GM18870 (cell line): ENCODE measurements around the gene VWA7.

Source experiments
- ATAC-seq: cut with Tn5 transposase; IDR thresholded peaks from one replicate; pipeline ENCODE4 v1.9.1; 2021; ENCODE audit warnings: moderate library complexity; ENCODE audit not compliant: unreplicated experiment

VWA7 gene

GRCh38 chr6:31779908-31780307 is 2.8 kb upstream of the VWA7 start:
- ATAC-seq = no peak

DNA sequence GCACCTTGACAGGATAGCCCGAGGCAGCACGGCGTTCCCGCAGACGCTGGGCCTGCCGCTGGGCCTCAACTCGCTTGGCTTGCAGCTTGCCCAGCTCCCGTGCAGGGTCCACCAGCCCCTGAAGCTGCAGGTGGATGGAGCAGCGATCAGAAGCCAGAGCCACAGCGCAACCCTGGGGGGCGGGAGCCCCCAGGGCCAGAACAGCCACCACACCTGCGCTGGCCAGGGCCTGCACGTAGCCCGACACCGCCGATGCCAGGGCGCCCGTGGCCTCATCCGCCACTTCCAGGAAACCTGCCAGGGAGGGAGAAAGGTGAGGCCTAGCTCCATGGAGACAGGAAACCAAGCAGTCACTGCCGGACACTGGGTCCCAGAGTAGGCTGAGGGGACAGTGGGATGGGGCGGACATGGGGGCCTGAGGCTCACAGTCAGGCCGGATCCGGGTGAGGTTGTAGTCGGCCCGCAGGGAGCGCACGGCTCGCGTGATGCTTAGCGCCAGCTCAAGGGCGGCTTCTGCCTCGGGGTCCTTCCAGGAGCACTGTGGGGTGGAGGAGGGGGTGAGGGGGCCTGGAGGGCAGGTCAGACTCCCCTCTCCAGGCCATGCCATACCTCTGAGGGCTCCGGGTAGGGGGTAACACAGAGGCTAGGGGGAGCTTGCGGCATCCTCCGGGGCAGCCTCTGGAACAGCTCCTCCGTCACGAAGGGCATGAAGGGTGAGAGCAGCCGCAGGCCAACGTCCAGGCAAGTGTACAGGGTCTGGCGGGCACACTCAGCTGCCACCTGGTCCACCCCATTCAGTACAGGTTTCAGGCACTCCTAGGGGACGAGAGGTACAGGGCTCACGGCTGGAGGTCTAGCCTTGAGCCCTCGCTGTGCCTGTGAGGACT is 2.1 kb upstream of the VWA7 start:
- no peak for ATAC-seq

- ATAC-seq = no peak
Measured at GRCh38 chr6:31778193-31778592, 1.1 kb upstream of the VWA7 start.

DNA sequence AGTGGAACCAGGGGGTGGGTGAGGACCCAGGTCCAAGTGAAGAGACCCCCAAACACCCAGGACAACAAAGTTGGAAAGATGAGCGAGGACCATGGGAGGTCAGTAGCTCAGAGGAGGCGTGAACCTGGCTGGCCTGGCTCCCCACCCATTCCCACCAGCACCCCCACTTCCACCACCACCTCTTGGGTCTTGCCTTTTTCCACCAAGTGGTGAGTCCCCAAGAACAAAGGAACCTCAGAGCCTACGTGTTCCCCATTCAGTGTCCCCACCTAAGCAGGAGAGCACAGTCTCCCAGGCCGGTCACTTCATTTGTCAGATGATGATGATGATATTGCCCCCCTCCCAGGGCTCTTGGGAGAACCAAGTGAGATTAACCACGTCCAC is 531 bp upstream of the VWA7 start:
- ATAC-seq = no peak

- ATAC-seq = no peak
Measured at GRCh38 chr6:31776485-31776988, 591 bp downstream of the VWA7 start.

DNA sequence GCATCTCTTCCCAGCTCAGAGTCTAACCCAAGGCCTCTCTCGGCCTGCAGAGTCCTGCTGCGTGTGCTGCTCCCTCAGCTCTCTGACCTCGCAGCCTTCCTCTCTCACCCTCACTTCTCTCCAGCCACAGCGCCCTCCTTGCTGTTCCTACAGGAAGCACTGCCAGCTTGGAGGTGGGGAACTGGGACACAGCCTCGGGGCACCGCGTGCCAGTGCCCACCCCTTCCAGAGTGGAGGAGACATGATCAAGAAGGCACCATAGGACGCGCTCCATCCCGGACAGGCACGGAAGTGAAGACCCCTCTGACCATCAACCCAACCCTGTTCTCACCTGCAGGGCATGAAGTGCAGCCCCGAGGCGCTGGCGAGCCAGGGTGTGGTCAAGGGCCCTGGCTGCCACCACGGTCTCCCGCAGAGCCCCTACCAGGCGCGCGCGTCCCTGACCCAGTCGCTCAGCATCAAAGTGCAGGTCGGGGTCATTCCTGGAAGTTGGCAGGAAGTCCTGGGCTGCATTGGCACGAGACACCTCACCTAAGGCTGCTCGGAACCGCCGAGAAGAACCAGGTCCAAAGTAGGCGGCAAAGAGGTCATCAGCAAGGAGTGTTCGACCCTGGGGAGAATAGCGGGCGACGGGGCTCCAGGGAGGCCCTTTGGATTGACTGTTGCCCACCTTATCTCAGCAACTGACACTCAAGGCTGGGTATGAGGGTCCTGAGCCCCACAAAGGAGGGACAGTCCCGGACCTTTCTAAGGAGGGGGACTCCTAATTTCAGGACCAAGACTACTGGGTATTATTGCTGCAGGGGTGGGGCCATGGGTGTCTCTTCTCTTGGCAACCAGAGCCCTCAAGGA is 1.3 kb downstream of the VWA7 start:
- ATAC-seq = no peak

GRCh38 chr6:31775184-31775583 is 1.9 kb downstream of the VWA7 start:
- ATAC-seq = no peak

GRCh38 chr6:31771992-31772358 is 5.2 kb downstream of the VWA7 start:
- ATAC-seq = no peak

GRCh38 chr6:31770860-31771259 is 6.3 kb downstream of the VWA7 start:
- no peak for ATAC-seq

DNA sequence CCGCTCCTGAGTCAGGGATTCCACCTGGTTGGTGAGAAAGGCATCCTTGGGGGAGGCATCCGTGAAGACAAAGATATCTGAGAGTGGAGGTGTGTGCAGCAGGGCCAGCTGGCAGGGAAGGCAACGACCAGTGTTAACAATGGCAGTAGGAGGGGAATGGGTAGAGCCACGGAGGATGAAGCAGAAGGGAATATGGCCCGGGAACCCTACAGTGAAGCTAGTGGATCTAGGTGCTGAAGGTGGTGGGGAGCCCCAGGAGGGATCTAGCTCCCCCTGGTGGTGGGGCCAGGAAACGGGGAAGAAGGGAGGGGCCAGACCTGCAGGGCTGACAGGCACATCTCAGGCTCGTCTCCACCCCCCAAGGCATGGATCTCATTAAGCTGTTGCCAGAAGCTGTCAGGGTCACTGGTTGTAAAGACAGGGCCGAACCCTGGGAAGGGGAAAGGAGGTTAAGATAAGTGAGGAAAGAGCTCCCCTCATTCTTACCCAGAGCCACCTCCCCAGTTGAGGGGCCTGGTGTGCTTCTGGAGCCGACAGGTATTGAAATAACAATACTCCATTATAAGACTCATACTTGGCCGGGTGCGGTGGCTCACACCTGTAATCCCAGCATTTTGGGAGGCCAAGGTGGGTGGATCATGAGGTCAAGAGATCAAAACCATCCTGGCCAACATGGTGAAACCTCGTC is 7.3 kb downstream of the VWA7 start:
- no peak for ATAC-seq

DNA sequence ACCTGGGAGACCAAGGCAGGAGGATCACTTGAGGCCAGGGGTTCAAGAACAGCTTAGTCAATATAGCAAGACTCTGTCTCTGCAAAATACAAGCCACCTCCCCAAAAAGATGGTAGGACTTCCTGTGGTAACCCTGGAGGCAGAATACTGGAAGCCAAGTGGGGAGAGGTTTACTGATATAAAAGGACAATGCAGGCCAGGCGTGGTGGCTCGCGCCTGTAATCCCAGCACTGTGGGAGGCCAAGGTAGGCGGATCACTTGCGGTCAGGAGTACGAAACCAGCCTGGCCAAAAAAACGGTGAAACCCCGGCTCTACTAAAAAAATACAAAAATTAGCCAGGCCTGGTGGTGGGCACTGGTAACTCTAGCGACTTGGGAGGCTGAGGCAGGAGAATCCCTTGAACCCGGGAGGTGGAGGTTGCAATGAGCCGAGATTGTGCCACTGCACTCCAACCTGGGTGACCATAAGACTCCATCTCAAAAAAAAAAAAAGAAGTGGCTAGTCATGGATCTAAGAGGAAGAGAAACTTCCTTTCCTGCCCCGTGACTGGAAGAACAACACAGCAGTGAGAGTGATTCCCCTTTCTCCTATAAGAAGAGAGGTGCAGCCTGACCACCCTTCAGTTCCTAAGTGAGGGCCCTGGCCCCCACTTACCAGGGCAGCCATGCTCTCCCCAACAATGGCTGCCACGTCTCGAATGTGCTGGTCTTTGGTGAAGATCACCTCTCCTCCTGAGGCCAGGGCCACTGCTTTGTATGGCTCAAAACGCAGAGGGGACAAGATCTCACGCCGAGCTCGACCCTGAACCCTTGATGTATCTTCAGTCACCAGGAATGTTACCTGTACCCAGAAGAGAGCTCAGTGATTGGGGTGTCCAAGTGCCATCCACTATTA is 8.5 kb downstream of the VWA7 start:
- no peak for ATAC-seq

DNA sequence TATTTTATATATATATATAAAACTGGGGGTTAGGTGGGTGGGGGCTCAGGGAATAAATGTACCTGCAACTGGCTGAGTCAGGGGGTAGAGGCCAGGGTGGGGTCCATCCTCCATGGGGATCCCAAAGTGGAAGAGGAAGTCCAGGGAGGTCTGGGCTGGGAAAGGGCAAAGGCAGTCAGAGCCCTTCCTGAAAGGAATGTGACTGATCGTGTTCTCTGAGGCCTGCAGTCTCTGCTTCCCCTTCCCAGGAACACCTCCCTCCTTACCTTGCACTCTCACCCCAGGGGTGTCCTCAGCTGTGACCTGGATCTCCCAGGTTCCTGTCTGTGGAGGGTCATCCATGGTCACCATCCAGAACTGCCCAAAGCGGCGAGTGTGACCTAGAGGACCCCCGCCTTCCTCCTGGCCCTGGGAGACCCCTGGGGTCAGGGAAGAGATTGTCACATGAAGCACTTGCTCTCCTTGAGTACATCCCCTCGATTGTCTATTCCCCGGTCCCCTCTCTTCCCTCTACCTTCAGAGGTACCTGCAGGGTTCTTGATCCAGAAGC is 10.0 kb downstream of the VWA7 start:
- ATAC-seq = no peak

DNA sequence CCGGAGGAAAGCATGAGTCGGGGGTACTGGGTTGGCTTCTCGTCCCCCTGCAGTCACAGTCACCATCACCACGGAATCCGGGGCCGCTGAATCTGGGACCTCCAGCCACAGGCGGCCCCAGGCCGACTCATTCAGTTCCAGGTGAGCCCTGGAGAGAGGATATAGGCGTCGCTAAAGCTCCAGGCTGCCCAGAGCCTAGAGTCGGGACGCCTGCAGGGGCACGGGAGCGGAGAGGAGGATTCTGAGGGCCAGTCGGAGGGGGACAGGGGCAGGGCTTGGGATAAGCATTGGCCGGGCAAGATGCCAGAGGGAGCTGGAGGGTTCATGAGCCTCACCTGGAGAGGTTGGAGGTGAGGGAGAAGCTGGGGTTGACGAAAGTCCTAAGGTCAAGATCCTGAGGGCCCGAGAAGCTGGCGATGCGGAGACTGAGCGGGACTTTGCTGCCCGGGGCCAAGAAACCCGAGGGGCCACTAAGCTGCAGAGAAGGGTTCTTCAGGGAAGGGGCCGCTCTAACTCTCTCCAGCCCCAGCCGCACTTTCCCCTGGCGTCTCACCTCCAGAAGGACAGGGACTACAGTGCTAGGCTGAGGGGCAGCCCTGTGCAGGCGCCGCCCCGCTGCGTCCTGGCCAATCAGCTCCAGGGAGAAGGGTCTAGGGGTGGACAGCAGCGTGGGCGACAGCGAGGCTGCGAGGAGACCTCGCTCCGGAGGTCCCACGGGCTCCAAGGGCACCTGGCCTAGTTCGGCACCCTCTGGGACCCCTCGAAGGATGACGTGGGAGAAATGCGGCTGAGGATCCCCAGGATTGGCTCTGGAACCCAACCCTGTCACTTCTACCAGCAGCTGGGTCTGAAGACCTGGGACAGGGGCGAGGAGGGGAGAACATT is 11.0 kb downstream of the VWA7 start:
- ATAC-seq = no peak

- ATAC-seq = no peak
Measured at GRCh38 chr6:31765559-31765909, 11.6 kb downstream of the VWA7 start.

DNA sequence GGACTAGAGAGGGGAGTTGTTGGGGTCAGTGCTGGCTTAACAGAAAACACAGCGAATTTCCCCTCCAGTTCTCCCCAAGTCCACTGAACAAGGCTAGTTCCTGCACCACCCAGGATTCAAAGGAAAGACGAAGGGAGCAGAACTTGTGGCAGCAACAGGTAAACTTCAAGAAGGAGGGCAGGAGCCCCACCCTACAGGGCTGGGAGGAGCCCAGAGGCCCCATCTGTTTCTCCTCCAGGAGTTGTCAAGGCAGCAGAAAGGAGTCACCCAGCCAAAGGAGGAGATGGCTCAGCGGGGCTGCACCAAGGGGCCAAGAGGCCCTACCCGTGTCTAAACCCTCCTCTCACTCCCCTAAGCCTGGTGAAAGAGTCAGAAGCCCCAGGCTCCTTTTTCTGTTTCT is 12.9 kb downstream of the VWA7 start:
- ATAC-seq = no peak

DNA sequence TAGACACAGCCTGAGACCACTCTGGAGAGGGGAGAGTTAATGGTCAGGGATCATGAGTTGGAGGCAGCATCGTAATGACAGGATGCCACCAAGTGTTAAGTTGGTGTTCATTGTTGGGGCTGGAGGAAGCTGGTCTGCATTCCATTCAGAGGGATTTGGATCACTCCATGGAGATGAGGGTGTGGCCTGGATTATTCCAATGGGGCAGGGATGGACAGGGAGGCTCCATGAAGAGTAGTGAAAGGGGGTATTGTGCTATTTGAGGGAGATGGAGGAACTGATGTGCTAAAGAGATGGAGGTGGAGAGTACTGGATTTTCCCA is 13.5 kb downstream of the VWA7 start:
- no peak for ATAC-seq

GRCh38 chr6:31762878-31763618 is 14.1 kb downstream of the VWA7 start:
- no peak for ATAC-seq

- no peak for ATAC-seq
Measured at GRCh38 chr6:31762356-31762755, 14.8 kb downstream of the VWA7 start, which contains the start of gene SAPCD1. SAPCD1 (plus strand) TSS chr6:31762656; CDS start chr6:31763055, 399 bp downstream.

DNA sequence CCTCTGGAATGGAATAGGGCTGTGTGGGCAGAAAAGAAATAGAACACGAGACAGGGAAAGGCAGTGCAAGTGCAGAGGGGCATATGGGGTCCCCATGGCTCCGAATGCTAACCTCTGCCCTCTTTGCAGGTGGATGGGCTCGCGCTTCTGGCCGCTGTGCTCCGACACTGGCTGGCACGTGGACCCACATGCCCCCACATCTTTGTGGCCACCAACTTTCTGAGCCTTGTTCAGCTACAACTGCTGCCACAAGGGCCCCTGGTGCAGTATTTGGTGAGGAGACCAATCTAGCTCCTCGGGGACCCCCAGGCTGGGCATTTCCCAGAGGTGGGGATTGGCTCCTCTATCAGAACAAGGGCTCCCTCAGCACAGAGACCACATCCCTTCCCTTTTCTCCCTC is 15.8 kb downstream of the VWA7 start:
- ATAC-seq = no peak
